Panc1 (cell line): ENCODE measurements around the gene EVC. TPM values are rescaled to one million over a fixed set of nuclear protein-coding genes. Genes with fewer than 3 reads are reported as not detected.

Experiments
- ATAC-seq: fragments of 200-7000 bp; cut with Tn5 transposase; 2 replicates; pipeline ENCODE4 v1.9.1; 2020; ENCODE audit warnings: mild to moderate bottlenecking, moderate library complexity
- BruUV-seq: library from RNA; stranded (reverse); fragments of 400-500 nt; replicated peaks from 2 replicates; lab custom pipeline; 2021; lab: Mats Ljungman, UMichigan
- CTCF ChIA-PET: fragments of 300-600 bp; sonication (Branson Sonifier 250); formaldehyde crosslinking; loops from one replicate; lab custom pipeline; 2022; ENCODE audit warnings: antibody characterized with exemption; lab: Charles Lee
- POLR2A ChIA-PET: fragments of 300-600 bp; sonication (Branson Sonifier 250); formaldehyde crosslinking; loops from one replicate; lab custom pipeline; 2022; ENCODE audit warnings: antibody characterized with exemption; lab: Charles Lee
- DNase-seq: peaks from one replicate; pipeline ENCODE4 v3.0.0-alpha.2; 2010; ENCODE audit warnings: low read depth, low spot score
- H3K27ac ChIP-seq: 2 replicates; pipeline ENCODE4 v1.5.1; 2011; ENCODE audit warnings: mild to moderate bottlenecking, low read length, inconsistent platforms
- H3K27me3 ChIP-seq: fragments of 200-500 bp; sonication (Bioruptor generic); 2 replicates; pipeline ENCODE4 v1.6.0; 2014; ENCODE audit warnings: low read length, inconsistent platforms; ENCODE audit not compliant: control insufficient read depth, insufficient read depth
- H3K36me3 ChIP-seq: fragments of 200-500 bp; sonication (Bioruptor generic); 2 replicates; pipeline ENCODE4 v1.5.1; 2014; ENCODE audit warnings: inconsistent platforms, mild to moderate bottlenecking, low read length, moderate library complexity; ENCODE audit not compliant: control insufficient read depth, insufficient read depth
- H3K4me1 ChIP-seq: 2 replicates; pipeline ENCODE4 v1.5.1; 2011; ENCODE audit warnings: inconsistent platforms, mild to moderate bottlenecking, low read length, moderate library complexity; ENCODE audit not compliant: control insufficient read depth, insufficient read depth
- H3K4me3 ChIP-seq, 2 experiments: 2 replicates each; pipeline ENCODE4 v1.5.1; 2011 to 2012; ENCODE audit warnings: low read depth in 2 of 2, low read length in 2 of 2, mild to moderate bottlenecking in 2 of 2, inconsistent platforms in 1 of 2, moderate library complexity in 1 of 2
- H3K9me3 ChIP-seq: fragments of 200-500 bp; sonication (Bioruptor generic); 2 replicates; pipeline ENCODE4 v1.5.1; 2014; ENCODE audit warnings: low read depth, mild to moderate bottlenecking, inconsistent platforms, low read length, moderate library complexity; ENCODE audit not compliant: control insufficient read depth, insufficient read depth
- CTCF ChIP-seq: fragments of 450-650 bp; IDR thresholded peaks from 2 replicates; pipeline ENCODE4 v1.5.1; 2017; ENCODE audit warnings: mild to moderate bottlenecking
- POLR2AphosphoS5 ChIP-seq: IDR thresholded peaks from 2 replicates; pipeline ENCODE4 v1.6.1; 2012; ENCODE audit warnings: mild to moderate bottlenecking, low read depth, low read length, moderate library complexity
- REST ChIP-seq, 2 experiments: IDR thresholded peaks; 2 replicates each; pipeline ENCODE4 v1.6.1; 2011 to 2012; ENCODE audit warnings: low read depth in 2 of 2, control low read depth in 1 of 2, low read length in 1 of 2, mild to moderate bottlenecking in 1 of 2, moderate library complexity in 1 of 2; ENCODE audit not compliant: insufficient read depth in 1 of 2
- SIN3A ChIP-seq: IDR thresholded peaks from 2 replicates; pipeline ENCODE4 v1.6.1; 2012; ENCODE audit warnings: low read depth, mild to moderate bottlenecking, low read length, moderate library complexity, borderline replicate concordance; ENCODE audit not compliant: insufficient read depth
- TCF7L2 ChIP-seq: IDR thresholded peaks from 2 replicates; pipeline ENCODE4 v1.6.1; 2011; ENCODE audit warnings: mild to moderate bottlenecking, low read depth, low read length, inconsistent platforms
- in situ Hi-C: cut with HindIII; loops from 2 replicates; pipeline ENCODE4 v1.10.0; 2016; ENCODE audit warnings: low sequenced_read_pairs, low pct_unique_long_range_greater_than_20kb
- intact Hi-C: fragments of 100-400 bp; cut with micrococcal nuclease; formaldehyde crosslinking; loops from one replicate; pipeline ENCODE4 v1.10.0; 2022; ENCODE audit not compliant: unreplicated experiment
- total RNA-seq: library from RNA; stranded (reverse); gene quantifications from one replicate; pipeline ENCODE4 v1.2.1, GENCODE V29; 2021; ENCODE audit not compliant: unreplicated experiment

The EVC gene
- total RNA-seq, 1 experiment from 2014 or later = 12.1 TPM

- Histone ChIP-seq H3K36me3 (no peaks in the 10 kb centered on the region), H3K27me3 (no peaks in the 10 kb centered on the region), H3K27ac (no peak overlapping the region), H3K9me3 (no peaks in the 10 kb centered on the region), H3K4me1 (no peaks in the 10 kb centered on the region), H3K4me3 (no peak overlapping the region)
- no TSS peak for BruUV-seq
- ChIA-PET POLR2A (no interaction called here), CTCF (no interaction called here)
- intact Hi-C loops = no loop called here
- no peak for ATAC-seq
- in situ Hi-C loops = no loop called here
- TF ChIP-seq REST (IDR thresholded peaks at IDR 0.05; ENCODE audit: insufficient read depth in 1 of 2, low read depth in 2 of 2, low read length in 1 of 2) (no peak), POLR2AphosphoS5 (no peak), TCF7L2 (no peak), SIN3A (no peak)
- DNase-seq = no peak
Measured at GRCh38 chr4:5798462-5798861, 87.5 kb downstream of the EVC start.

GRCh38 chr4:5798946-5799345, 87.9 kb downstream of the EVC start:
- no peaks in the 10 kb centered on the region for H3K27me3 ChIP-seq
- in situ Hi-C loops = no loop called here
- H3K4me3 ChIP-seq = no peak overlapping the region
- no peaks in the 10 kb centered on the region for H3K4me1 ChIP-seq
- no peaks in the 10 kb centered on the region for H3K36me3 ChIP-seq
- no peaks in the 10 kb centered on the region for H3K9me3 ChIP-seq
- ChIA-PET POLR2A (no interaction called here), CTCF (no interaction called here)
- no TSS peak for BruUV-seq
- intact Hi-C loops = no loop called here
- no peak overlapping the region for H3K27ac ChIP-seq
- TF ChIP-seq TCF7L2 (no peak), REST (IDR thresholded peaks at IDR 0.05; ENCODE audit: insufficient read depth in 1 of 2, low read depth in 2 of 2, low read length in 1 of 2) (no peak), SIN3A (no peak), CTCF (no peak), POLR2AphosphoS5 (no peak)
- DNase-seq (no peak), ATAC-seq (no peak)
